GM12801 (cell line): ENCODE measurements around the gene EN2.

Source experiments
- TF ChIP-seq, protein P1 (sequence below): IDR thresholded peaks from one replicate; pipeline ENCODE4 v1.5.1; 2011; ENCODE audit warnings: control low read depth; ENCODE audit not compliant: insufficient read length; ENCODE audit errors: extremely low read depth

EN2 gene

DNA sequence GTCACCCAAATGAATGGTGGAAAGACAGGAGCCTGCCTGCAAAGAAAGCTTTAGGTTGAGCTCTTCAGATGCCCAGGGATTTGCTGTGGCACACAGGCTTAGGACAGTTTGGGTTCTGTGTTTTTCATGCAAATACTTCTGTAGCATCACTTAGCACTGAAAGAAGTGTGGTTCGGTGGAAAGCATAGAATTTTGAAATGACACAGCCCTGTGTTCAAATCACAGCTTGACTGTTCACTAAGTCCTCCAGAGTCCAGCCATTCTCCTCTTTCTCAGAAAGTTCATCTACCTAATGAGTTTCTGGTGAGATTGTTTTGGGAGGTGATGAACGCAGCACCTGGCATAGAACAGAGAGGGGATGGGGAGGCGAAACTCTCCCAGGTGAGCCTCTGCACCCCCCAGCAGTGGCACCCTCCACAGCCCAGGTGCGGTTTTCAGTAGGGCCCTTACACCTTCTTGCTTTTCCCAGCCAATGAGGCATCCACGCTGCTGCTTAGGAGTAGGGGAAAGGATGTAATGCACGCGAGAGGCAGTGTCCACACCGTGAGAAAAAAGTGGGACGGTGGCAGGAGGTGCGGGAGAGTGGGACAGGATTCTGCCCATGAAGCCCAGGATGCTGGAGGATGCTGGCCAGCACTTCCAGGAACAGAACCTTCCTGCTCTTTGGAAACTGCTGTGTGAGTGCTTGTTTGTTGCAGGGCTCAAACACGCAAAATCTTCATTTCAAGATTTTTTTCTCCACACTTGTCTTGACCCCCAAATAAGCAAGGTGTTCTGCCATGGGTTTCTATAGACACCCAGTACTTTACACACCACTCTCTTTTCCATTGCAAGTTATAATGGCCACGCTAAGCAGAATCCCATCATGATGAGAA lies 11.6 kb downstream of the EN2 start:
- TF ChIP-seq, protein P1, sequence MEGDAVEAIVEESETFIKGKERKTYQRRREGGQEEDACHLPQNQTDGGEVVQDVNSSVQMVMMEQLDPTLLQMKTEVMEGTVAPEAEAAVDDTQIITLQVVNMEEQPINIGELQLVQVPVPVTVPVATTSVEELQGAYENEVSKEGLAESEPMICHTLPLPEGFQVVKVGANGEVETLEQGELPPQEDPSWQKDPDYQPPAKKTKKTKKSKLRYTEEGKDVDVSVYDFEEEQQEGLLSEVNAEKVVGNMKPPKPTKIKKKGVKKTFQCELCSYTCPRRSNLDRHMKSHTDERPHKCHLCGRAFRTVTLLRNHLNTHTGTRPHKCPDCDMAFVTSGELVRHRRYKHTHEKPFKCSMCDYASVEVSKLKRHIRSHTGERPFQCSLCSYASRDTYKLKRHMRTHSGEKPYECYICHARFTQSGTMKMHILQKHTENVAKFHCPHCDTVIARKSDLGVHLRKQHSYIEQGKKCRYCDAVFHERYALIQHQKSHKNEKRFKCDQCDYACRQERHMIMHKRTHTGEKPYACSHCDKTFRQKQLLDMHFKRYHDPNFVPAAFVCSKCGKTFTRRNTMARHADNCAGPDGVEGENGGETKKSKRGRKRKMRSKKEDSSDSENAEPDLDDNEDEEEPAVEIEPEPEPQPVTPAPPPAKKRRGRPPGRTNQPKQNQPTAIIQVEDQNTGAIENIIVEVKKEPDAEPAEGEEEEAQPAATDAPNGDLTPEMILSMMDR, result no peak

- TF ChIP-seq, protein P1, result no peak
These were observed 12.2 kb downstream of the EN2 start for GRCh38 chr7:155470186-155470487.

DNA sequence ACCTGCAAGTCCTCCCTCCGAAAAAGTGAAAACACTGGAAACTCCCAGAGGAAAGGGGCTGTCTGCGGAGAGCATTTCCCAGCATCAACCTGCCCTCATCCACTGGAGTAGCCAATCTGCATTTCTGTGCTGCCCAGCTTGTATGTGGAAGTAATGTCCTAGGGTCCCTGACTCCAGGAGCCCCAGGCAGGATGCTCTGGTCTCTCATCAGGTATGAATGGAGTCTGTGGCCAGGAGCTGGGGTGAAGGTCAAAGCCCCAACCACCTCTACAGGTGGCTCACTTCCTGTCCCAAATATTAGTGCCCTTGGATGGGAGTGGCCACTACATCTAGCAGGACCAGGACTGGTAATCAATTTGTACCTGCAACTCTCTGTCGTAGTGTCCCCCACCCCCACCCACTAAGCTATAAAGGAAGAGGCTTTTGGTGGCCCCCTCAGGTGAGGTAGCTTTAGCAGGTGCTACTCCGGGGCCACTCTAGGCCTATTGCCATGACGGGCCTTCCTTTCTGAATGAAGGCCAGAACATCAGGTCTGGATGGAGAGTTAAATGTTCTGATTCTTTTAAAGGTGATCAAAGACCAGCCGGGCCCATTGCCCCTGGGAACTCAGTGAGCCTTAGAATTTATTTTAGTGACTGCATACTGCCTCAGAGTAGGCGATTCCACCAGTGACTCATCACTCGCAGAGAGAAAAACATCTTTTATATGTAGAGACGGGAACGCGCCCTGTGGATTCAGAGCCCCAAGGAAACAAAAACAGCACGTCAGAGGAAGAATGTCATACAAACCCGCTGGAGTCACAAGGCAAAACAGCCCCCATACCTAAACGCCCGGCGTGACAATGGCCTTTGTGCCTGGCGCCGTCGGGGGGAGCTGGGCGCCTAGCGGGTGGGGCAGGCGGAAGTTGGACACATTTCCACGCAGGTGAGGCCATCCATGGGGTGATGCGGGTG lies 13.0 kb downstream of the EN2 start:
- TF ChIP-seq, protein P1, result no peak

DNA sequence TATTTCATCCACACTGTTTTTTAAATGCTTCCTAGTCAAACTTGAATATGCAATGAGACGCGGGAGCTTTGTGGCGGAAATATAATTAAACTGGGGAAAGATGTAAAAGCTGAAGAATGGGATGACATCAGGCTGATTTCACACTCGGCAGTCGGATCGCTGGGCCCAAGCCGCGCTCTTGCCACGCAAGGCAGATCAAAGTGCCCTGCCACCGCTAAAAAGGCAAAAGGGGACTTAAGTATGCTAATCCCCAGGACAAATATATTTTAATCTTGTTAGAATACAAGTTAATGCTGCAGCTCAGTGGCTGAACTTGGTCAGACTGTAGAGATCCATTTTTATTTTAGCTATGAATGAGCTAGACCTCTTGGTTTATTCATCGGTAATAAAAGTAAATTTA lies 13.8 kb downstream of the EN2 start:
- TF ChIP-seq, protein P1, result no peak

- TF ChIP-seq, protein P1, result no peak
These were observed 19.5 kb downstream of the EN2 start for GRCh38 chr7:155477476-155477875.

DNA sequence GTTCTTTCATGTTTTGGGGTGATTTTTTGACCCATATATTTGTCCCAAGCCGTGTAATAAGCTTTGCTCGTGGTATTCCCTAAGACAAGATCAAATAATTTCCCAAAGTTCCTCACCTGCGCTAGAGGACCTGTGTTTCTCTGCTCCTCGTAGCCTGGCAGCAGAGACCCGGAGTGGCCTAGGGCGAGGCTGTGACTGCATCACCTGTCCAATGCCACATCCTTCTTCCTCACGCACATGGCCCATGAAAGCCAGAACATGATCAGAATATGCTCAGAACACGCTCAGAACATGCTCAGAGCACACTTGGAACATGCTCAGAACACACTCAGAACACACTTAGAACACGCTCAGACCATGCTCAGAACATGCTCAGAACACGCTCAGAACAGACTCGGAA lies 23.8 kb downstream of the EN2 start:
- TF ChIP-seq, protein P1, result no peak

GRCh38 chr7:155482511-155483183 lies 24.7 kb downstream of the EN2 start:
- TF ChIP-seq, protein P1, result no peak
